Mesenchymal stem cell (in vitro differentiated cells and primary cell): Measurements from ENCODE around the gene ERC2.

Experiments
- DNase-seq: peaks from one replicate; pipeline ENCODE4 v3.0.0-alpha.2; 2013
- H2AFZ ChIP-seq: one replicate; pipeline ENCODE4 v1.6.1; 2013; ENCODE audit warnings: low read depth, mild to moderate bottlenecking, control low read depth, inconsistent platforms, low read length, moderate library complexity
- H2AK5ac ChIP-seq: 2 replicates; pipeline ENCODE4 v1.6.1; 2013; ENCODE audit warnings: low read length, moderate library complexity, mild to moderate bottlenecking, inconsistent platforms; ENCODE audit not compliant: severe bottlenecking
- H2BK120ac ChIP-seq: one replicate; pipeline ENCODE4 v1.6.1; 2013; ENCODE audit warnings: low read depth, mild to moderate bottlenecking, inconsistent platforms, low read length, moderate library complexity
- H2BK12ac ChIP-seq, 2 experiments: one replicate each; pipeline ENCODE4 v1.6.1; 2013; ENCODE audit warnings: inconsistent platforms in 2 of 2, low read length in 2 of 2, mild to moderate bottlenecking in 2 of 2, moderate library complexity in 2 of 2, control low read depth in 1 of 2
- H2BK15ac ChIP-seq: one replicate; pipeline ENCODE4 v1.6.1; 2013; ENCODE audit warnings: mild to moderate bottlenecking, low read depth, inconsistent platforms; ENCODE audit not compliant: poor library complexity, severe bottlenecking
- H2BK5ac ChIP-seq: 2 replicates; pipeline ENCODE4 v1.6.1; 2013; ENCODE audit warnings: low read depth, mild to moderate bottlenecking, low read length, control low read depth, inconsistent platforms; ENCODE audit not compliant: poor library complexity, severe bottlenecking
- H3K14ac ChIP-seq, 2 experiments: one replicate each; pipeline ENCODE4 v1.6.1; 2013; ENCODE audit warnings: inconsistent platforms in 2 of 2, low read length in 2 of 2, control low read depth in 1 of 2, mild to moderate bottlenecking in 1 of 2, moderate library complexity in 1 of 2
- H3K18ac ChIP-seq, 2 experiments: one replicate each; pipeline ENCODE4 v1.6.1; 2013; ENCODE audit warnings: inconsistent platforms in 2 of 2, low read length in 2 of 2, control low read depth in 1 of 2, low read depth in 1 of 2, mild to moderate bottlenecking in 1 of 2
- H3K23ac ChIP-seq, 2 experiments: one replicate each; pipeline ENCODE4 v1.6.1; 2013; ENCODE audit warnings: inconsistent platforms in 2 of 2, low read length in 2 of 2, mild to moderate bottlenecking in 2 of 2, moderate library complexity in 2 of 2, control low read depth in 1 of 2
- H3K27ac ChIP-seq: 2 replicates; pipeline ENCODE4 v1.5.1; 2013; ENCODE audit warnings: mild to moderate bottlenecking, moderate library complexity, low read length, control low read depth, inconsistent platforms; ENCODE audit not compliant: poor library complexity, severe bottlenecking
- H3K27me3 ChIP-seq, 2 experiments: 2 replicates each; pipeline versions ENCODE4 v1.6.1 to v1.7.0; 2013; ENCODE audit warnings: low read length in 2 of 2, mild to moderate bottlenecking in 2 of 2, moderate library complexity in 2 of 2, control low read depth in 1 of 2, inconsistent platforms in 1 of 2; ENCODE audit not compliant: control insufficient read depth in 1 of 2, insufficient read depth in 1 of 2
- H3K36me3 ChIP-seq, 2 experiments: 2 replicates each; pipeline versions ENCODE4 v1.6.1 to v1.7.0; 2013; ENCODE audit warnings: low read length in 2 of 2, control low read depth in 1 of 2, inconsistent platforms in 1 of 2, low read depth in 1 of 2, mild to moderate bottlenecking in 1 of 2; ENCODE audit not compliant: insufficient read depth in 2 of 2, control insufficient read depth in 1 of 2
- H3K4ac ChIP-seq, 2 experiments: one replicate each; pipeline ENCODE4 v1.6.1; 2013; ENCODE audit warnings: inconsistent platforms in 2 of 2, low read length in 2 of 2, mild to moderate bottlenecking in 2 of 2, moderate library complexity in 2 of 2, control low read depth in 1 of 2, low read depth in 1 of 2
- H3K4me1 ChIP-seq: 2 replicates; pipeline ENCODE4 v1.6.1; 2013; ENCODE audit warnings: low read depth, low read length, control low read depth; ENCODE audit not compliant: control insufficient read depth, insufficient read depth
- H3K4me2 ChIP-seq: 2 replicates; pipeline ENCODE4 v1.6.1; 2013; ENCODE audit warnings: low read length, mild to moderate bottlenecking, inconsistent platforms; ENCODE audit not compliant: poor library complexity, severe bottlenecking
- H3K4me3 ChIP-seq, 2 experiments: 2 replicates each; pipeline versions ENCODE4 v1.5.1 to v1.7.0; 2013; ENCODE audit warnings: low read length in 2 of 2, mild to moderate bottlenecking in 2 of 2, control low read depth in 1 of 2, low read depth in 1 of 2; ENCODE audit not compliant: insufficient read depth in 1 of 2
- H3K79me1 ChIP-seq: replicated peaks from 2 replicates; pipeline ENCODE4 v1.6.1; 2013; ENCODE audit warnings: mild to moderate bottlenecking, control low read depth, low read length, inconsistent platforms; ENCODE audit not compliant: poor library complexity, severe bottlenecking
- H3K9ac ChIP-seq: 2 replicates; pipeline ENCODE4 v1.7.0; 2013; ENCODE audit warnings: mild to moderate bottlenecking, low read length, moderate library complexity
- H3K9me3 ChIP-seq: 2 replicates; pipeline ENCODE4 v1.7.0; 2013; ENCODE audit warnings: mild to moderate bottlenecking, low read length; ENCODE audit not compliant: control insufficient read depth
- H4K8ac ChIP-seq: one replicate; pipeline ENCODE4 v1.6.1; 2013; ENCODE audit warnings: inconsistent platforms, mild to moderate bottlenecking, low read length, moderate library complexity
- H4K91ac ChIP-seq: one replicate; pipeline ENCODE4 v1.6.1; 2013; ENCODE audit warnings: mild to moderate bottlenecking, low read length, inconsistent platforms
- WGBS: methylation state at CpG from one replicate; pipeline ENCODE4 v1.1.7; 2013; ENCODE audit warnings: mixed read lengths; 5-methylcytosine and 5-hydroxymethylcytosine counted together

Gene ERC2

GRCh38 chr3:55622733-55623132, 845.5 kb downstream of the ERC2 start:
- Histone ChIP-seq H3K4me3 (no peak overlapping the region), H2BK120ac (no peak overlapping the region), H2BK5ac (no peak overlapping the region), H3K79me1 (no peaks in the 10 kb centered on the region), H2AFZ (no peak overlapping the region), H3K18ac (peak overlapping the region; percentile 52 to 57), H3K36me3 (no peaks in the 10 kb centered on the region), H4K91ac (no peak overlapping the region), H3K9me3 (no peaks in the 10 kb centered on the region), H2BK12ac (no peak overlapping the region), H3K23ac (no peak overlapping the region), H3K4me1 (peaks cover 4% of the 10 kb centered on the region), H2AK5ac (peak overlapping the region; percentile 32), H3K4ac (no peak overlapping the region), H3K14ac (no peak overlapping the region), H4K8ac (no peak overlapping the region), H3K27me3 (peaks cover 0 to 25% of the 10 kb centered on the region in 2 experiments), H3K27ac (no peak overlapping the region), H3K9ac (no peak overlapping the region), H3K4me2 (no peak overlapping the region), H2BK15ac (no peak overlapping the region)
- 60% methylated on average over 3 of the region's 3 CpGs for WGBS
- peak; percentile 57 for DNase-seq

- H3K27ac ChIP-seq, result no peak overlapping the region
These were observed 846.2 kb downstream of the ERC2 start for GRCh38 chr3:55622116-55622515.

GRCh38 chr3:55621648-55622047, 846.6 kb downstream of the ERC2 start:
- no peak overlapping the region for H4K8ac ChIP-seq
- H2AK5ac ChIP-seq, result peak overlapping the region; percentile 45
- peaks cover 0 to 25% of the 10 kb centered on the region in 2 experiments for H3K27me3 ChIP-seq
- H2AFZ ChIP-seq, result no peak overlapping the region
- H3K23ac ChIP-seq, result no peak overlapping the region
- peak overlapping the region in 1 of 2 experiments; percentile 42 for H3K18ac ChIP-seq
- no peak overlapping the region for H3K14ac ChIP-seq
- peak overlapping the region in 1 of 2 experiments; percentile 43 for H3K4ac ChIP-seq
- H2BK120ac ChIP-seq, result peak overlapping the region; percentile 42
- no peak overlapping the region for H3K4me2 ChIP-seq
- no peak overlapping the region for H2BK15ac ChIP-seq
- no peaks in the 10 kb centered on the region for H3K36me3 ChIP-seq
- no peak overlapping the region for H4K91ac ChIP-seq
- H3K9ac ChIP-seq, result no peak overlapping the region
- H2BK5ac ChIP-seq, result no peak overlapping the region
- H3K4me1 ChIP-seq, result peaks cover 4% of the 10 kb centered on the region
- H2BK12ac ChIP-seq, result peak overlapping the region; percentile 59 to 81
- H3K4me3 ChIP-seq, result no peak overlapping the region
- H3K27ac ChIP-seq, result no peak overlapping the region
- 90% methylated on average over 2 of the region's 2 CpGs for WGBS
- H3K9me3 ChIP-seq, result no peaks in the 10 kb centered on the region
- H3K79me1 ChIP-seq, result no peaks in the 10 kb centered on the region
- no peak for DNase-seq

More at GRCh38 chr3:55622116-55622515, 846.2 kb downstream of the ERC2 start:
- Histone ChIP-seq H2BK5ac (no peak overlapping the region), H3K4me2 (no peak overlapping the region), H4K8ac (no peak overlapping the region), H3K36me3 (no peaks in the 10 kb centered on the region), H2AFZ (no peak overlapping the region), H3K4me1 (peaks cover 4% of the 10 kb centered on the region), H2AK5ac (peak overlapping the region; percentile 45), H2BK15ac (no peak overlapping the region), H3K9me3 (no peaks in the 10 kb centered on the region), H3K14ac (no peak overlapping the region), H3K4me3 (no peak overlapping the region), H2BK120ac (peak overlapping the region; percentile 42), H3K79me1 (no peaks in the 10 kb centered on the region), H3K9ac (no peak overlapping the region), H4K91ac (no peak overlapping the region), H3K4ac (no peak overlapping the region), H2BK12ac (no peak overlapping the region), H3K18ac (no peak overlapping the region), H3K27me3 (peaks cover 0 to 25% of the 10 kb centered on the region in 2 experiments), H3K23ac (no peak overlapping the region)
- DNase-seq, result peak; percentile 73
- WGBS, result 93% methylated on average over 3 of the region's 3 CpGs

- no peak overlapping the region for H4K8ac ChIP-seq
These were observed 847.2 kb downstream of the ERC2 start for GRCh38 chr3:55621026-55621422.

More at GRCh38 chr3:55621026-55621422, 847.2 kb downstream of the ERC2 start:
- Histone ChIP-seq H3K36me3 (no peaks in the 10 kb centered on the region), H3K27me3 (peaks cover 0 to 25% of the 10 kb centered on the region in 2 experiments), H3K9me3 (no peaks in the 10 kb centered on the region), H2BK15ac (no peak overlapping the region), H3K14ac (no peak overlapping the region), H3K27ac (no peak overlapping the region), H3K4ac (no peak overlapping the region), H3K4me1 (peaks cover 4% of the 10 kb centered on the region), H3K9ac (no peak overlapping the region), H2BK5ac (no peak overlapping the region), H3K79me1 (no peaks in the 10 kb centered on the region), H3K23ac (no peak overlapping the region), H2AK5ac (no peak overlapping the region), H3K4me2 (no peak overlapping the region), H2BK12ac (no peak overlapping the region), H3K4me3 (no peak overlapping the region), H4K91ac (no peak overlapping the region), H2AFZ (no peak overlapping the region), H2BK120ac (no peak overlapping the region), H3K18ac (peak overlapping the region in 1 of 2 experiments; percentile 40)
- no peak for DNase-seq
- WGBS, result 59% methylated on average over 3 of the region's 3 CpGs
